Kidney epithelial cell (primary cell): ENCODE results near the gene DOCK1. TPM values are rescaled to one million over a fixed set of nuclear protein-coding genes. Genes with fewer than 3 reads are reported as not detected.

Experiments
- DNase-seq: peaks from one replicate; pipeline ENCODE4 v3.0.0-alpha.2; 2010; ENCODE audit warnings: low read depth
- H3K27me3 ChIP-seq: 2 replicates; pipeline ENCODE4 v1.6.0; 2011; ENCODE audit warnings: low read length; ENCODE audit not compliant: control insufficient read depth, insufficient read depth
- H3K36me3 ChIP-seq: 2 replicates; pipeline ENCODE4 v1.5.1; 2011; ENCODE audit warnings: low read length; ENCODE audit not compliant: control insufficient read depth, insufficient read depth
- H3K4me3 ChIP-seq: 2 replicates; pipeline ENCODE4 v1.5.1; 2011; ENCODE audit warnings: low read depth, mild to moderate bottlenecking, control low read depth, low read length
- total RNA-seq: library from RNA; depleted of rRNA; stranded (reverse); fragments of >200 nt; gene quantifications from 2 replicates; pipeline ENCODE4 v1.2.3, GENCODE V29; 2015
- TF ChIP-seq, protein P1 (sequence below): IDR thresholded peaks from 2 replicates; pipeline ENCODE4 v1.5.1; 2011; ENCODE audit warnings: mild to moderate bottlenecking, moderate library complexity, low read length, control low read depth, inconsistent platforms; ENCODE audit not compliant: insufficient read depth, poor library complexity, severe bottlenecking

Gene DOCK1
- total RNA-seq, 1 donor from 2014 or later = 39.5 TPM

- no peak for DNase-seq
These were observed 458.8 kb downstream of the DOCK1 start for GRCh38 chr10:127364034-127364433.

DNA sequence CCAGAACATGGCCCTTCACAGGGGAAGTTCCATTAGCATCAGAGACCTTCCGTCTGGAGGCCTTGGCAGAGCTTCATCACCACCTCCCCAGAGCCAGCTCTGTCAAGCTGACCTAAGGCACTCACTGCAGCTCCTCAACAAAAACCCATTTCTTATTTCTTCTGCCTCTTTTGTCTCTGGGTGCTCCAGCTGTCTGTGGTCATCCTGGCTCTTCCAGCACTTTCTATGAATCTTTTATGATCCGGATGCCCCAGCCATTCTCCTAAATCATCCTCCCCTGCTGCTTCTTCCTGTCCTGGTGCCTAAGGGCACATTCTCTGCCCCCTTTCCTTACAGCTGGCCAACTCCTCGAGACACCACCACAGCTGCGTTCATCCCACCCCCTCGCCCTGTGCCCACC is 462.9 kb downstream of the DOCK1 start:
- TF ChIP-seq, protein P1, sequence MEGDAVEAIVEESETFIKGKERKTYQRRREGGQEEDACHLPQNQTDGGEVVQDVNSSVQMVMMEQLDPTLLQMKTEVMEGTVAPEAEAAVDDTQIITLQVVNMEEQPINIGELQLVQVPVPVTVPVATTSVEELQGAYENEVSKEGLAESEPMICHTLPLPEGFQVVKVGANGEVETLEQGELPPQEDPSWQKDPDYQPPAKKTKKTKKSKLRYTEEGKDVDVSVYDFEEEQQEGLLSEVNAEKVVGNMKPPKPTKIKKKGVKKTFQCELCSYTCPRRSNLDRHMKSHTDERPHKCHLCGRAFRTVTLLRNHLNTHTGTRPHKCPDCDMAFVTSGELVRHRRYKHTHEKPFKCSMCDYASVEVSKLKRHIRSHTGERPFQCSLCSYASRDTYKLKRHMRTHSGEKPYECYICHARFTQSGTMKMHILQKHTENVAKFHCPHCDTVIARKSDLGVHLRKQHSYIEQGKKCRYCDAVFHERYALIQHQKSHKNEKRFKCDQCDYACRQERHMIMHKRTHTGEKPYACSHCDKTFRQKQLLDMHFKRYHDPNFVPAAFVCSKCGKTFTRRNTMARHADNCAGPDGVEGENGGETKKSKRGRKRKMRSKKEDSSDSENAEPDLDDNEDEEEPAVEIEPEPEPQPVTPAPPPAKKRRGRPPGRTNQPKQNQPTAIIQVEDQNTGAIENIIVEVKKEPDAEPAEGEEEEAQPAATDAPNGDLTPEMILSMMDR = no peak
- Histone ChIP-seq H3K27me3 (no peaks in the 10 kb centered on the region), H3K36me3 (no peaks in the 10 kb centered on the region), H3K4me3 (no peak overlapping the region)
- no peak for DNase-seq

More at GRCh38 chr10:127364034-127364433, 458.8 kb downstream of the DOCK1 start:
- TF ChIP-seq, protein P1 = no peak
- Histone ChIP-seq H3K36me3 (no peaks in the 10 kb centered on the region), H3K4me3 (no peak overlapping the region), H3K27me3 (no peaks in the 10 kb centered on the region)

DNA sequence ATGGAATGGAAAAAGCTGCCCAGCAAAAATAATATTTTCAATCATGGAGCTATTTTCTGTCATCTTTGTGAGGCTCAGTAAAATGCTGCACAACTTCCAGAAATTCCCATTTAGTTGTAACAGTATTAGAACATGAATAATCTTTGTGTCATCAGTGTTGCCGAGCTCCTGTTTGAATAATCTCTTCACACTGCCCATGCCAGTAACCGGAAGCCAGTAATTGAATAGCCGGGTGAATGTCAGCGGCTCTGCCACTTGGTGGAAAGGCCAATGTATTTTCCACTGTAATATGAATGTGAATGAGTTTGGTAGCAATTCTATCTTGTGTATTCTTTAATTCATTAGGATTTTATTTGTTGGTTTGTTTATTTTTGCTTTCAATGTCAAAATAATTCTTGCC is 463.7 kb downstream of the DOCK1 start:
- Histone ChIP-seq H3K36me3 (no peaks in the 10 kb centered on the region), H3K27me3 (no peaks in the 10 kb centered on the region), H3K4me3 (no peak overlapping the region)
- no peak for DNase-seq
- TF ChIP-seq, protein P1 = no peak

GRCh38 chr10:127370601-127371000 is 465.4 kb downstream of the DOCK1 start:
- no peaks in the 10 kb centered on the region for H3K36me3 ChIP-seq
- H3K27me3 ChIP-seq = no peaks in the 10 kb centered on the region
- H3K4me3 ChIP-seq = no peak overlapping the region

GRCh38 chr10:127372361-127372760 is 467.1 kb downstream of the DOCK1 start:
- TF ChIP-seq, protein P1 = no peak
- no peak for DNase-seq
- Histone ChIP-seq H3K4me3 (no peak overlapping the region), H3K36me3 (no peaks in the 10 kb centered on the region), H3K27me3 (no peaks in the 10 kb centered on the region)

More at GRCh38 chr10:127370601-127371000, 465.4 kb downstream of the DOCK1 start:
- DNase-seq = no peak
- TF ChIP-seq, protein P1 = no peak

- H3K27me3 ChIP-seq = no peaks in the 10 kb centered on the region
- no peaks in the 10 kb centered on the region for H3K36me3 ChIP-seq
- no peak overlapping the region for H3K4me3 ChIP-seq
- DNase-seq = no peak
- TF ChIP-seq, protein P1 = no peak
These were observed 468.9 kb downstream of the DOCK1 start for GRCh38 chr10:127374074-127374680.
